Panc1 (cell line): ENCODE data around the gene AATK. TPM values are rescaled to one million over a fixed set of nuclear protein-coding genes. Genes with fewer than 3 reads are reported as not detected.

Experiments
- ATAC-seq: fragments of 200-7000 bp; cut with Tn5 transposase; 2 replicates; pipeline ENCODE4 v1.9.1; 2020; ENCODE audit warnings: mild to moderate bottlenecking, moderate library complexity
- BruUV-seq: library from RNA; stranded (reverse); fragments of 400-500 nt; replicated peaks from 2 replicates; lab custom pipeline; 2021; lab: Mats Ljungman, UMichigan
- CTCF ChIA-PET: fragments of 300-600 bp; sonication (Branson Sonifier 250); formaldehyde crosslinking; loops from one replicate; lab custom pipeline; 2022; ENCODE audit warnings: antibody characterized with exemption; lab: Charles Lee
- POLR2A ChIA-PET: fragments of 300-600 bp; sonication (Branson Sonifier 250); formaldehyde crosslinking; loops from one replicate; lab custom pipeline; 2022; ENCODE audit warnings: antibody characterized with exemption; lab: Charles Lee
- DNase-seq: peaks from one replicate; pipeline ENCODE4 v3.0.0-alpha.2; 2010; ENCODE audit warnings: low read depth, low spot score
- H3K27ac ChIP-seq: 2 replicates; pipeline ENCODE4 v1.5.1; 2011; ENCODE audit warnings: mild to moderate bottlenecking, low read length, inconsistent platforms
- H3K27me3 ChIP-seq: fragments of 200-500 bp; sonication (Bioruptor generic); 2 replicates; pipeline ENCODE4 v1.6.0; 2014; ENCODE audit warnings: low read length, inconsistent platforms; ENCODE audit not compliant: control insufficient read depth, insufficient read depth
- H3K36me3 ChIP-seq: fragments of 200-500 bp; sonication (Bioruptor generic); 2 replicates; pipeline ENCODE4 v1.5.1; 2014; ENCODE audit warnings: inconsistent platforms, mild to moderate bottlenecking, low read length, moderate library complexity; ENCODE audit not compliant: control insufficient read depth, insufficient read depth
- H3K4me1 ChIP-seq: 2 replicates; pipeline ENCODE4 v1.5.1; 2011; ENCODE audit warnings: inconsistent platforms, mild to moderate bottlenecking, low read length, moderate library complexity; ENCODE audit not compliant: control insufficient read depth, insufficient read depth
- H3K4me3 ChIP-seq, 2 experiments: 2 replicates each; pipeline ENCODE4 v1.5.1; 2011 to 2012; ENCODE audit warnings: low read depth in 2 of 2, low read length in 2 of 2, mild to moderate bottlenecking in 2 of 2, inconsistent platforms in 1 of 2, moderate library complexity in 1 of 2
- H3K9me3 ChIP-seq: fragments of 200-500 bp; sonication (Bioruptor generic); 2 replicates; pipeline ENCODE4 v1.5.1; 2014; ENCODE audit warnings: low read depth, mild to moderate bottlenecking, inconsistent platforms, low read length, moderate library complexity; ENCODE audit not compliant: control insufficient read depth, insufficient read depth
- CTCF ChIP-seq: fragments of 450-650 bp; IDR thresholded peaks from 2 replicates; pipeline ENCODE4 v1.5.1; 2017; ENCODE audit warnings: mild to moderate bottlenecking
- POLR2AphosphoS5 ChIP-seq: IDR thresholded peaks from 2 replicates; pipeline ENCODE4 v1.6.1; 2012; ENCODE audit warnings: mild to moderate bottlenecking, low read depth, low read length, moderate library complexity
- SIN3A ChIP-seq: IDR thresholded peaks from 2 replicates; pipeline ENCODE4 v1.6.1; 2012; ENCODE audit warnings: low read depth, mild to moderate bottlenecking, low read length, moderate library complexity, borderline replicate concordance; ENCODE audit not compliant: insufficient read depth
- TCF7L2 ChIP-seq: IDR thresholded peaks from 2 replicates; pipeline ENCODE4 v1.6.1; 2011; ENCODE audit warnings: mild to moderate bottlenecking, low read depth, low read length, inconsistent platforms
- in situ Hi-C: cut with HindIII; loops from 2 replicates; pipeline ENCODE4 v1.10.0; 2016; ENCODE audit warnings: low sequenced_read_pairs, low pct_unique_long_range_greater_than_20kb
- intact Hi-C: fragments of 100-400 bp; cut with micrococcal nuclease; formaldehyde crosslinking; loops from one replicate; pipeline ENCODE4 v1.10.0; 2022; ENCODE audit not compliant: unreplicated experiment
- total RNA-seq: library from RNA; stranded (reverse); gene quantifications from one replicate; pipeline ENCODE4 v1.2.1, GENCODE V29; 2021; ENCODE audit not compliant: unreplicated experiment
- TF ChIP-seq, protein P1 (sequence below), 2 experiments: IDR thresholded peaks; 2 replicates each; pipeline ENCODE4 v1.6.1; 2011 to 2012; ENCODE audit warnings: low read depth in 2 of 2, control low read depth in 1 of 2, low read length in 1 of 2, mild to moderate bottlenecking in 1 of 2, moderate library complexity in 1 of 2; ENCODE audit not compliant: insufficient read depth in 1 of 2

Gene AATK
- total RNA-seq, 1 experiment from 2014 or later: 3.7 TPM

DNA sequence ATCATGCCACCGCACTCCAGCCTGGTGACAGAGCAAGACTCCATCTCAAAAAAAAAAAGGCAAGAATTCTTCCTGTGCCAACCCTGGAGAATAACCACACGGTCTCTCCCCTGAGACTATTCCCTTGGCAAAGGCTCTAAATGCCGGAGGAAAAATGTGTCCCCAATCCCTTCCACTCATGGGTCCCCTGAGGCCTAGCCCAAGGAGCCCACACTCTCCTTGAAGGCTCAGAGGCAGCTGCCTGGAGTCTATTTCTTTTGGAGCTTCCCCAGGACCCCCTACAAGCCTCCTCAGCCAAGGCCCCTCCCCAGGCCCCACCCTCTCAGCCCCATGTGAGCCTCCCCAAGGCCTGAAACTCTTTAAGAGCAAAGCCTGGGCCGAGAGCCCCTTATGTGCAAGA, 40.1 kb upstream of the AATK start:
- POLR2A ChIA-PET: no interaction called here

DNA sequence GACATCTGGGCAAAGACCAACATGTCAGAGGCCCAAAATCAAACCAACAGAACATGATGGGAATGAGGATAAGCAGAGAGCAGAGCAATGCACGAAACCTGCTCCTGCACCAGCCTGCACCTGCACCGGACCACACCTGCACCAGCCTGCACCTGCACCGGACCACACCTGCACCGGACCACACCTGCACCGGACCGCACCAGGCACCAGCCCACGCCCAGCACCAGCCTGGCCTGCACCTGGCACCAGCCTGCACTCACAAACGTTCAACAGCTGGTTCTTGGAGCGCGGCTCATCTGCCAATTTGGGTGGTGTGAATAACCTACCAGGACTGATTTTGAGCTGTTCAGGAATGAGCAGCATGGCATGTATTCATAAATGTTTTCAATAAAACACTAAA, 38.6 kb upstream of the AATK start:
- H3K9me3 ChIP-seq: no peaks in the 10 kb centered on the region
- H3K27me3 ChIP-seq: no peaks in the 10 kb centered on the region
- no peak for TF ChIP-seq CTCF
- TF ChIP-seq, protein P1, sequence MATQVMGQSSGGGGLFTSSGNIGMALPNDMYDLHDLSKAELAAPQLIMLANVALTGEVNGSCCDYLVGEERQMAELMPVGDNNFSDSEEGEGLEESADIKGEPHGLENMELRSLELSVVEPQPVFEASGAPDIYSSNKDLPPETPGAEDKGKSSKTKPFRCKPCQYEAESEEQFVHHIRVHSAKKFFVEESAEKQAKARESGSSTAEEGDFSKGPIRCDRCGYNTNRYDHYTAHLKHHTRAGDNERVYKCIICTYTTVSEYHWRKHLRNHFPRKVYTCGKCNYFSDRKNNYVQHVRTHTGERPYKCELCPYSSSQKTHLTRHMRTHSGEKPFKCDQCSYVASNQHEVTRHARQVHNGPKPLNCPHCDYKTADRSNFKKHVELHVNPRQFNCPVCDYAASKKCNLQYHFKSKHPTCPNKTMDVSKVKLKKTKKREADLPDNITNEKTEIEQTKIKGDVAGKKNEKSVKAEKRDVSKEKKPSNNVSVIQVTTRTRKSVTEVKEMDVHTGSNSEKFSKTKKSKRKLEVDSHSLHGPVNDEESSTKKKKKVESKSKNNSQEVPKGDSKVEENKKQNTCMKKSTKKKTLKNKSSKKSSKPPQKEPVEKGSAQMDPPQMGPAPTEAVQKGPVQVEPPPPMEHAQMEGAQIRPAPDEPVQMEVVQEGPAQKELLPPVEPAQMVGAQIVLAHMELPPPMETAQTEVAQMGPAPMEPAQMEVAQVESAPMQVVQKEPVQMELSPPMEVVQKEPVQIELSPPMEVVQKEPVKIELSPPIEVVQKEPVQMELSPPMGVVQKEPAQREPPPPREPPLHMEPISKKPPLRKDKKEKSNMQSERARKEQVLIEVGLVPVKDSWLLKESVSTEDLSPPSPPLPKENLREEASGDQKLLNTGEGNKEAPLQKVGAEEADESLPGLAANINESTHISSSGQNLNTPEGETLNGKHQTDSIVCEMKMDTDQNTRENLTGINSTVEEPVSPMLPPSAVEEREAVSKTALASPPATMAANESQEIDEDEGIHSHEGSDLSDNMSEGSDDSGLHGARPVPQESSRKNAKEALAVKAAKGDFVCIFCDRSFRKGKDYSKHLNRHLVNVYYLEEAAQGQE (IDR thresholded peaks at IDR 0.05; ENCODE audit: insufficient read depth in 1 of 2, low read depth in 2 of 2, low read length in 1 of 2): no peak
- no peak for TF ChIP-seq TCF7L2
- no peak for TF ChIP-seq POLR2AphosphoS5
- TF ChIP-seq SIN3A: no peak
- ATAC-seq: no peak
- no peak overlapping the region for H3K4me3 ChIP-seq
- ChIA-PET CTCF (no interaction called here), POLR2A (no interaction called here)
- intact Hi-C loops (loop anchor here (5.0 kb wide), 1 partner anchor 62 kb away; no protein-coding TSS in a partner anchor), in situ Hi-C loops (no loop called here)
- BruUV-seq: no TSS peak
- no peaks in the 10 kb centered on the region for H3K36me3 ChIP-seq
- DNase-seq: no peak
- no peak overlapping the region for H3K27ac ChIP-seq
- no peaks in the 10 kb centered on the region for H3K4me1 ChIP-seq

More for the DNA sequence above, 40.1 kb upstream of the AATK start:
- BruUV-seq: no TSS peak
- intact Hi-C loops (no loop called here), in situ Hi-C loops (loop anchor here (5.0 kb wide), 1 partner anchor 64 kb away; no protein-coding TSS in a partner anchor)
- H3K27ac ChIP-seq: no peak overlapping the region
- no peaks in the 10 kb centered on the region for H3K36me3 ChIP-seq
- ATAC-seq (no peak), DNase-seq (no peak)
- H3K27me3 ChIP-seq: no peaks in the 10 kb centered on the region
- H3K4me3 ChIP-seq: no peak overlapping the region
- no peaks in the 10 kb centered on the region for H3K9me3 ChIP-seq
- no peaks in the 10 kb centered on the region for H3K4me1 ChIP-seq
- CTCF ChIA-PET: no interaction called here
- no peak for TF ChIP-seq SIN3A
- TF ChIP-seq, protein P1 (IDR thresholded peaks at IDR 0.05; ENCODE audit: insufficient read depth in 1 of 2, low read depth in 2 of 2, low read length in 1 of 2): no peak
- TF ChIP-seq CTCF: no peak
- no peak for TF ChIP-seq POLR2AphosphoS5
- no peak for TF ChIP-seq TCF7L2
